SW 1271 (cell line): ENCODE results near the gene THYN1.
"Not testable (repeated sequence)": the region's sequence is repeated elsewhere in the genome, so short reads cannot be mapped to it uniquely, and the experiment has no call there.

Experiments
- DNase-seq, 2 experiments: peaks; one replicate each; lab custom pipeline; 2025; lab: John Stamatoyannopoulos, UW

Gene THYN1

GRCh38 chr11:134253188-134253993 lies at the start of gene THYN1, which contains the start of gene ACAD8:
Gene THYN1, minus strand, starts transcription at chr11:134253352. Its CDS starts 470 bp downstream, at chr11:134252882.
Gene ACAD8, plus strand, starts transcription at chr11:134253568. Its CDS starts 33 bp downstream, at chr11:134253601.
- peak; percentile 90 to 92 for DNase-seq

- DNase-seq: no peak
These were observed 41.5 kb upstream of the THYN1 start for GRCh38 chr11:134294664-134295063.

GRCh38 chr11:134293119-134294113 lies 40.3 kb upstream of the THYN1 start:
- DNase-seq: no peak

GRCh38 chr11:134292661-134293060 lies 39.5 kb upstream of the THYN1 start:
- DNase-seq: no peak

GRCh38 chr11:134291196-134291595 lies 38.0 kb upstream of the THYN1 start:
- no peak for DNase-seq

- DNase-seq: no peak
These were observed 37.5 kb upstream of the THYN1 start for GRCh38 chr11:134290646-134291045.

GRCh38 chr11:134289789-134290188 lies 36.6 kb upstream of the THYN1 start:
- DNase-seq: no peak

- DNase-seq: no peak
These were observed 36.0 kb upstream of the THYN1 start for GRCh38 chr11:134289167-134289566.

- no peak for DNase-seq
These were observed 35.3 kb upstream of the THYN1 start for GRCh38 chr11:134288486-134288885.

GRCh38 chr11:134287561-134287960 lies 34.4 kb upstream of the THYN1 start:
- no peak for DNase-seq

GRCh38 chr11:134284349-134284748 lies 31.2 kb upstream of the THYN1 start:
- not testable (repeated sequence) for DNase-seq

GRCh38 chr11:134283461-134284230 lies 30.5 kb upstream of the THYN1 start:
- DNase-seq: no peak

- no peak for DNase-seq
These were observed 29.2 kb upstream of the THYN1 start for GRCh38 chr11:134282121-134283045.

- DNase-seq: not testable (repeated sequence)
These were observed 28.5 kb upstream of the THYN1 start for GRCh38 chr11:134281635-134282034.

GRCh38 chr11:134278356-134278755 lies 25.2 kb upstream of the THYN1 start:
- no peak for DNase-seq

- DNase-seq: no peak
These were observed 24.2 kb upstream of the THYN1 start for GRCh38 chr11:134277183-134278001.

- no peak for DNase-seq
These were observed 23.4 kb upstream of the THYN1 start for GRCh38 chr11:134276396-134277182.

GRCh38 chr11:134275534-134276395 lies 22.6 kb upstream of the THYN1 start, which contains the start of gene GLB1L3:
Gene GLB1L3, plus strand, starts transcription at chr11:134276379. Its CDS starts 362 bp downstream, at chr11:134276741.
- no peak for DNase-seq
